ENCODE measurements around the gene ARHGAP35.
A peak's percentile ranks its signal among the peaks of the same experiment; 100 is the strongest.

The ARHGAP35 gene

GRCh38 chr19:46834121-46834520, 26.7 kb upstream of the ARHGAP35 start:
- TF ChIP-seq, protein P1, sequence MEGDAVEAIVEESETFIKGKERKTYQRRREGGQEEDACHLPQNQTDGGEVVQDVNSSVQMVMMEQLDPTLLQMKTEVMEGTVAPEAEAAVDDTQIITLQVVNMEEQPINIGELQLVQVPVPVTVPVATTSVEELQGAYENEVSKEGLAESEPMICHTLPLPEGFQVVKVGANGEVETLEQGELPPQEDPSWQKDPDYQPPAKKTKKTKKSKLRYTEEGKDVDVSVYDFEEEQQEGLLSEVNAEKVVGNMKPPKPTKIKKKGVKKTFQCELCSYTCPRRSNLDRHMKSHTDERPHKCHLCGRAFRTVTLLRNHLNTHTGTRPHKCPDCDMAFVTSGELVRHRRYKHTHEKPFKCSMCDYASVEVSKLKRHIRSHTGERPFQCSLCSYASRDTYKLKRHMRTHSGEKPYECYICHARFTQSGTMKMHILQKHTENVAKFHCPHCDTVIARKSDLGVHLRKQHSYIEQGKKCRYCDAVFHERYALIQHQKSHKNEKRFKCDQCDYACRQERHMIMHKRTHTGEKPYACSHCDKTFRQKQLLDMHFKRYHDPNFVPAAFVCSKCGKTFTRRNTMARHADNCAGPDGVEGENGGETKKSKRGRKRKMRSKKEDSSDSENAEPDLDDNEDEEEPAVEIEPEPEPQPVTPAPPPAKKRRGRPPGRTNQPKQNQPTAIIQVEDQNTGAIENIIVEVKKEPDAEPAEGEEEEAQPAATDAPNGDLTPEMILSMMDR (IDR thresholded peaks at IDR 0.05; ENCODE audit: low read depth, low read length), result no peak
- DNase-seq (ENCODE audit: low read depth, low spot score), result no peak
- in situ Hi-C loops (cut with HindIII; ENCODE audit: low sequenced_read_pairs), result no loop called here
- no peak overlapping the region for H3K4me3 ChIP-seq (ENCODE audit: low read depth, low read length)

DNA sequence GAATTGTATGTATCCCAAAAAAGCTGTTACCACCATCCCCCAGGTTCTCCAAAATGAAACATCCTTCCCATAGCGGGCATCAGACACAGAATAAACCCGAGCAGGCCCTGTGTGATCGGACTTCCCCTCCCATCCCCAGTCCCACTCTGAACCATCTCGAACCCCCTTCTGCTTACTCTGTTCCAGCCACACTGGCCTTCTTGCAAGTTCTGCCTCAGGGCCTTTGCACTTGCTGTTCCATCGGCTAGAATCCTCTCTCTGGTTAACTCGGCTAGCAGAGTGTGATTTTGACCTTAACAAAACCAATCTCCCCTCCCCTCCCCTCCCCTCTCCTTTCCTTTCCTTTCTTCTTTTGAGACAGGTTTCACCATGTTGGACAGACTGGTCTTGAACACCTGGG, 25.8 kb upstream of the ARHGAP35 start:
- TF ChIP-seq, protein P1 (IDR thresholded peaks at IDR 0.05; ENCODE audit: low read depth, low read length), result no peak
- no peak for DNase-seq (ENCODE audit: low read depth, low spot score)
- in situ Hi-C loops (cut with HindIII; ENCODE audit: low sequenced_read_pairs), result no loop called here
- no peak overlapping the region for H3K4me3 ChIP-seq (ENCODE audit: low read depth, low read length)

DNA sequence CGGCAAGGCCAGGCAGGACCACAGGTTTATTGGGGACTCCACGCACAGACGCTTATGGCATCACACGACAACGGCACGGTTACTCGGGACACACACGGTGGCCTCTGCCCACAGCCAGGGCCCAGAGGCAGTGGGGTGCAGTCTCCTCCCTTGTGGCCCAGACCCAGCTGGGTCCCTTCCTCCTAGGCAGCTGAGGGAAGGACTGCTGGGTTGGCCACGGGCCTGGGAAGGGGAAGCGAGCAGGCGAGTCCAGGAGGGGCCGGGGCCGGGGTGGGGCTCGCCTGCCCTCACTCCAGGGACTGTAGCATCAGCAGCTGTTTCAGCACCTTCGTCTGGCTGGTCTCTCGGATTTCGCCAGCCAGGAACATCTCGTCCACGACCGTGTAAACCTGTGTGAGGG, 22.6 kb upstream of the ARHGAP35 start:
- DNase-seq (ENCODE audit: low read depth, low spot score), result no peak
- TF ChIP-seq, protein P1 (IDR thresholded peaks at IDR 0.05; ENCODE audit: low read depth, low read length), result no peak
- in situ Hi-C loops (cut with HindIII; ENCODE audit: low sequenced_read_pairs), result no loop called here
- no peak overlapping the region for H3K4me3 ChIP-seq (ENCODE audit: low read depth, low read length)

- H3K4me3 ChIP-seq (ENCODE audit: low read depth, low read length), result no peak overlapping the region
- DNase-seq (ENCODE audit: low read depth, low spot score), result no peak
- TF ChIP-seq, protein P1 (IDR thresholded peaks at IDR 0.05; ENCODE audit: low read depth, low read length), result no peak
- in situ Hi-C loops (cut with HindIII; ENCODE audit: low sequenced_read_pairs), result no loop called here
Observed at GRCh38 chr19:46839752-46840497, 20.9 kb upstream of the ARHGAP35 start.

GRCh38 chr19:46840498-46840942, 20.3 kb upstream of the ARHGAP35 start:
- H3K4me3 ChIP-seq (ENCODE audit: low read depth, low read length), result no peak overlapping the region
- in situ Hi-C loops (cut with HindIII; ENCODE audit: low sequenced_read_pairs), result no loop called here
- TF ChIP-seq, protein P1 (IDR thresholded peaks at IDR 0.05; ENCODE audit: low read depth, low read length), result peak; percentile 82
- DNase-seq (ENCODE audit: low read depth, low spot score), result peak; percentile 60

DNA sequence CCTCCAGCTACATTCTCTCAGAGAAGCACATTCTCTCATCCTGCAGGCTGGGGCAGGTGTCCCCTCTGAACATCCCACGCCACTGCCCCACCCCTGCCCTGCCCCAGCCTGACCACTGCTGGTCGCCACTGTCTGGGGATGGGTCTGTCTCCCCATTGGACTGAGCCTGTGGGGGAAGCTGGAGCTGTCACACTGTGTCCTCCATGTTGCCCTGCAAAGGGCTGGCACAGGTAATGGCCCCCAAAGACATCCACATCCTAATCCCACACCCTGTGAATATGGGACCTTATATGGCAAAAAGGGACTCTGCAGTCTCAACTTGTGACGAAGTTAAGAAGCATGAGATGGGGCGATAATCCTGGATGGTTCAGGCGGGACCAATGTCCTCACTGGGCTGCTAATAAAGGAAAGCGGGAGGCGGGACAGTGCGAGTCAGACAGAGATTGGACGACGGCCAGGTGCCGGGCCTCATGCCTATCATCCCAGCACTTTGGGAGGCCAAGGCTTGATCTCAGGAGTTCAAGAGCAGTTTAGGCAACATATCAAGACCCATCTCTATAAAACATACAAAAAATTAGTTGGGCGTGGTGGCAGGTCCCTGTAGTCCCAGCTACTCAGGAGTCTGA, 19.2 kb upstream of the ARHGAP35 start:
- DNase-seq (ENCODE audit: low read depth, low spot score), result peak; percentile 32
- H3K4me3 ChIP-seq (ENCODE audit: low read depth, low read length), result no peak overlapping the region
- TF ChIP-seq, protein P1 (IDR thresholded peaks at IDR 0.05; ENCODE audit: low read depth, low read length), result no peak
- in situ Hi-C loops (cut with HindIII; ENCODE audit: low sequenced_read_pairs), result no loop called here

All from astrocyte of the spinal cord (primary cell).